ENCODE data around the gene SULF2.

Gene SULF2

GRCh38 chr20:47758517-47759450 lies 26.5 kb downstream of the SULF2 start:
- Histone ChIP-seq H3K9ac (ENCODE audit: low read depth, low read length) (no peak overlapping the region), H3K9me3 (ENCODE audit: insufficient read depth, low read depth, low read length) (no peaks in the 10 kb centered on the region), H3K27me3 (ENCODE audit: insufficient read depth, low read length) (no peaks in the 10 kb centered on the region), H3K4me1 (ENCODE audit: insufficient read depth, low read length) (peaks cover 8% of the 10 kb centered on the region; the same call in 1 of the 2 replicates), H3K27ac (ENCODE audit: low read depth, low read length) (no peak overlapping the region), H3K4me3 (ENCODE audit: low read length) (no peak overlapping the region), H3K36me3 (ENCODE audit: insufficient read depth, low read length) (peaks cover 13% of the 10 kb centered on the region; the same call in 1 of the 2 replicates)
- WGBS = 82% methylated on average over 21 of the region's 21 CpGs

GRCh38 chr20:47757145-47758035 lies 27.9 kb downstream of the SULF2 start:
- Histone ChIP-seq H3K4me1 (ENCODE audit: insufficient read depth, low read length) (peaks cover 8% of the 10 kb centered on the region; the same call in 1 of the 2 replicates), H3K36me3 (ENCODE audit: insufficient read depth, low read length) (peaks cover 13% of the 10 kb centered on the region; the same call in 1 of the 2 replicates), H3K27me3 (ENCODE audit: insufficient read depth, low read length) (no peaks in the 10 kb centered on the region), H3K27ac (ENCODE audit: low read depth, low read length) (no peak overlapping the region), H3K9ac (ENCODE audit: low read depth, low read length) (peak overlapping the region; percentile 22; the same call in 1 of the 2 replicates), H3K9me3 (ENCODE audit: insufficient read depth, low read depth, low read length) (no peaks in the 10 kb centered on the region), H3K4me3 (ENCODE audit: low read length) (no peak overlapping the region)
- 87% methylated on average over 32 of the region's 32 CpGs for WGBS

GRCh38 chr20:47754946-47755652 lies 30.2 kb downstream of the SULF2 start:
- WGBS = 93% methylated on average over 10 of the region's 10 CpGs
- Histone ChIP-seq H3K4me3 (ENCODE audit: low read length) (no peak overlapping the region), H3K9me3 (ENCODE audit: insufficient read depth, low read depth, low read length) (no peaks in the 10 kb centered on the region), H3K27ac (ENCODE audit: low read depth, low read length) (no peak overlapping the region), H3K9ac (ENCODE audit: low read depth, low read length) (no peak overlapping the region), H3K27me3 (ENCODE audit: insufficient read depth, low read length) (no peaks in the 10 kb centered on the region), H3K36me3 (ENCODE audit: insufficient read depth, low read length) (peaks cover 19% of the 10 kb centered on the region; the same call in 1 of the 2 replicates), H3K4me1 (ENCODE audit: insufficient read depth, low read length) (0 out of 2 replicates have a peak, but pooled peaks cover 8% of the 10 kb centered on the region)

DNA sequence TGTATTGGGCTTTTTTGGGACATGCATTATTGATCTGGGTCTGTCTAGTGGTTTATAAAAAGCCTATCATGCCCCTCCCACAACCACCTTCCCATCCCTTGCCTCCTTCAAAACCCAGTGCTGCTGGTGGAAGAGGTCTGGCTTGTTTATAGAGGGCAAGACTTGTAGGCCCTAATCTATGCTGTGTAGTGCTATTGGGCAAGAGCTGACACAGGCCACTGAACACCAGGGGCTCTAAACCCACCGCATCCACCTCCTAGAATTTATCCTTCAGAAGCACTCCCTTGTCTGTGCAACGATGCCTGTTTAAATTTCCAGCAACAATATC lies 30.9 kb downstream of the SULF2 start:
- Histone ChIP-seq H3K9ac (ENCODE audit: low read depth, low read length) (no peak overlapping the region), H3K27me3 (ENCODE audit: insufficient read depth, low read length) (no peaks in the 10 kb centered on the region), H3K36me3 (ENCODE audit: insufficient read depth, low read length) (peaks cover 21% of the 10 kb centered on the region; the same call in 1 of the 2 replicates), H3K4me1 (ENCODE audit: insufficient read depth, low read length) (0 out of 2 replicates have a peak, but pooled peaks cover 5% of the 10 kb centered on the region), H3K27ac (ENCODE audit: low read depth, low read length) (no peak overlapping the region), H3K9me3 (ENCODE audit: insufficient read depth, low read depth, low read length) (no peaks in the 10 kb centered on the region), H3K4me3 (ENCODE audit: low read length) (no peak overlapping the region)
- 92% methylated on average over 2 of the region's 2 CpGs for WGBS

DNA sequence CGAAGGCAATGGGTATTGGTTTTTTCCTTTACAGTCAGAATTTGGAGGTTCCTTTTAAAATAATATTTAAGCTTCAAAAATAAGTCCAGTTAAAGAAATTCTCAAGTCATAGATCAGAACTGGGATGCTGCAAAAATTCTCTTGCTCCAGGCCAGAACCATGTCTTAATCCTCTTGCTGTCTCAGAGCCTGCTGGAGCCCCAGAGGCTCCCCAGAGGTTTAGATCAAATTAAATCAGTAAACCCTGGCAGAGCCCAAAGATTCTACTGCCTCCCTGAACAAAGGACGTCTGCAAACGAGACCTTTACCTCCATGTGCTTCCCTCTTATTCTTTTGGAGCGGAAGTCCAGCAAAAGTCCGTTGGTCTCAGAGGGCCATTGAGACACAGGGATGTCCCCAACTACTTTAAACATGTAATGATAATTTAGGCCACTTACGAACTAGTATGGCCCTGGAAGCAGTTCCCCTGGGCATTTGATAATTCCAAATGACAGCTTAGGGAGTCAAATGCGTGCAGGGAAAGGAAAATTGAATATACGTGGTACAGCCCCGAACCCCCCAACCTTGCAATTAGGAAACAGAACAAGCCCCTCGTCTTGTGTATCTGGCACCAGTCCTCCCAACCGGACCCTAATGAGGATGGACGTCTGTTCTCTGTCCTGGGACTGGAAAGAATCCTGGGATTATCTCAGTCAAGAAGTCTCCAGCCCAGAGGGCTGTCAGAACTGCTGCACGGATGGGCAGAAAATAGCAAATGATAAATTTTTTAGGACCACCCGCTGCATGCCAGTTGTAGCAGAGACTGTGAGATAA lies 31.5 kb downstream of the SULF2 start:
- Histone ChIP-seq H3K27me3 (ENCODE audit: insufficient read depth, low read length) (no peaks in the 10 kb centered on the region), H3K27ac (ENCODE audit: low read depth, low read length) (no peak overlapping the region), H3K4me3 (ENCODE audit: low read length) (no peak overlapping the region), H3K9ac (ENCODE audit: low read depth, low read length) (no peak overlapping the region), H3K4me1 (ENCODE audit: insufficient read depth, low read length) (0 out of 2 replicates have a peak, but pooled peaks cover 6% of the 10 kb centered on the region), H3K9me3 (ENCODE audit: insufficient read depth, low read depth, low read length) (no peaks in the 10 kb centered on the region), H3K36me3 (ENCODE audit: insufficient read depth, low read length) (peaks cover 27% of the 10 kb centered on the region; the same call in 1 of the 2 replicates)
- 94% methylated on average over 14 of the region's 14 CpGs for WGBS

- 0 out of 2 replicates have a peak, but pooled peaks cover 4% of the 10 kb centered on the region for H3K4me1 ChIP-seq (ENCODE audit: insufficient read depth, low read length)
- no peak overlapping the region for H3K9ac ChIP-seq (ENCODE audit: low read depth, low read length)
- peaks cover 23% of the 10 kb centered on the region; the same call in 1 of the 2 replicates for H3K36me3 ChIP-seq (ENCODE audit: insufficient read depth, low read length)
- no peak overlapping the region for H3K27ac ChIP-seq (ENCODE audit: low read depth, low read length)
- WGBS = 96% methylated on average over 5 of the region's 5 CpGs
- H3K4me3 ChIP-seq (ENCODE audit: low read length) = no peak overlapping the region
- H3K27me3 ChIP-seq (ENCODE audit: insufficient read depth, low read length) = no peaks in the 10 kb centered on the region
- no peaks in the 10 kb centered on the region for H3K9me3 ChIP-seq (ENCODE audit: insufficient read depth, low read depth, low read length)
Measured at GRCh38 chr20:47751449-47751848, 33.8 kb downstream of the SULF2 start.

- Histone ChIP-seq H3K4me3 (ENCODE audit: low read length) (no peak overlapping the region), H3K9ac (ENCODE audit: low read depth, low read length) (no peak overlapping the region), H3K9me3 (ENCODE audit: insufficient read depth, low read depth, low read length) (no peaks in the 10 kb centered on the region), H3K4me1 (ENCODE audit: insufficient read depth, low read length) (0 out of 2 replicates have a peak, but pooled peaks cover 4% of the 10 kb centered on the region), H3K27ac (ENCODE audit: low read depth, low read length) (no peak overlapping the region), H3K36me3 (ENCODE audit: insufficient read depth, low read length) (peaks cover 16% of the 10 kb centered on the region; the same call in 1 of the 2 replicates), H3K27me3 (ENCODE audit: insufficient read depth, low read length) (no peaks in the 10 kb centered on the region)
- 89% methylated on average over 4 of the region's 4 CpGs for WGBS
Measured at GRCh38 chr20:47749339-47749738, 35.9 kb downstream of the SULF2 start.

DNA sequence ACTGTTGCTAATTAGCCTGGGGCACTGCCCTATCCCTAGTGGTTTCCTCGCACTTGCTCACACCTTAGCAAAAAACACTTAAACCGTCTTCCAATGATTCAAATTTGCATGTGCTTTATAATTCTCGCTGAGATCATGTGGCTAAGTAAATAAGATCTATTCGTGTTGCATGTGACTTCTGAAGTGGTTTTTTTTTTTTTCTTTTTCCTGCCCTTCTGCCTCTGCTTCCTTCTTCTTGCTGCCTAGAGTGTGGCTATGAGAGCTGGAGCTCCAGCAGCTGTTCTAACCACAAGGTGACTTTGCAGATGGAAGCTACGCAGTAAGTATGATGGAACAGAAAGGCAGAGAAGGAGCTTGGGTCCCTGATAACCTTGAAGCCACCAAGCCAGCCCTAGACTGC lies 36.5 kb downstream of the SULF2 start:
- 84% methylated on average over 5 of the region's 5 CpGs for WGBS
- H3K4me1 ChIP-seq (ENCODE audit: insufficient read depth, low read length) = 0 out of 2 replicates have a peak, but pooled peaks cover 4% of the 10 kb centered on the region
- H3K4me3 ChIP-seq (ENCODE audit: low read length) = no peak overlapping the region
- H3K27me3 ChIP-seq (ENCODE audit: insufficient read depth, low read length) = no peaks in the 10 kb centered on the region
- peaks cover 16% of the 10 kb centered on the region; the same call in 1 of the 2 replicates for H3K36me3 ChIP-seq (ENCODE audit: insufficient read depth, low read length)
- H3K27ac ChIP-seq (ENCODE audit: low read depth, low read length) = no peak overlapping the region
- H3K9ac ChIP-seq (ENCODE audit: low read depth, low read length) = no peak overlapping the region
- H3K9me3 ChIP-seq (ENCODE audit: insufficient read depth, low read depth, low read length) = no peaks in the 10 kb centered on the region

DNA sequence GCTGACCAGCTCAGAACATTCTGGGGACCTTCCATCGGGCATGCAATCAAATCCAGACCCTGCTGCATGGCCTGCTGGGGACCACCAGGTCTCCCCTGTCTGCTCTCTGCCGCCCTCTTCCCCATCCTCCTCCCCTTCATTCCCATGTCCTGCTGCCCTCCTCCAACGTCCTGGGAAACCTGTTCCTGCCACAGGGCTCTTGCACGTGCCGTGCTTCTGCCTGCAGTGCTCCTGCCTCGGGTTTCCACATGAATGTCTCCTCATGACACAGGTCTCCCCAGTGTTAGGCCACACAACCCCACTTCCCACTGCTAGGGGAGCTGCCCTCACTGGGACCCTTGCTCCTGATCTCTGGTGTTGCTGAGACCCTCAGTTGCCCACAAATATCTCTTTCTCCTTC lies 37.2 kb downstream of the SULF2 start:
- H3K36me3 ChIP-seq (ENCODE audit: insufficient read depth, low read length) = peaks cover 16% of the 10 kb centered on the region; the same call in 1 of the 2 replicates
- no peak overlapping the region for H3K4me3 ChIP-seq (ENCODE audit: low read length)
- H3K9me3 ChIP-seq (ENCODE audit: insufficient read depth, low read depth, low read length) = no peaks in the 10 kb centered on the region
- H3K27me3 ChIP-seq (ENCODE audit: insufficient read depth, low read length) = no peaks in the 10 kb centered on the region
- no peak overlapping the region for H3K27ac ChIP-seq (ENCODE audit: low read depth, low read length)
- WGBS = 90% methylated on average over 6 of the region's 6 CpGs
- H3K4me1 ChIP-seq (ENCODE audit: insufficient read depth, low read length) = 0 out of 2 replicates have a peak, but pooled peaks cover 4% of the 10 kb centered on the region
- no peak overlapping the region for H3K9ac ChIP-seq (ENCODE audit: low read depth, low read length)

- 0 out of 2 replicates have a peak, but pooled peaks cover 4% of the 10 kb centered on the region for H3K4me1 ChIP-seq (ENCODE audit: insufficient read depth, low read length)
- H3K36me3 ChIP-seq (ENCODE audit: insufficient read depth, low read length) = peaks cover 16% of the 10 kb centered on the region; the same call in 1 of the 2 replicates
- no peak overlapping the region for H3K9ac ChIP-seq (ENCODE audit: low read depth, low read length)
- no peak overlapping the region for H3K4me3 ChIP-seq (ENCODE audit: low read length)
- WGBS = 91% methylated on average over 10 of the region's 10 CpGs
- H3K27ac ChIP-seq (ENCODE audit: low read depth, low read length) = no peak overlapping the region
- no peaks in the 10 kb centered on the region for H3K9me3 ChIP-seq (ENCODE audit: insufficient read depth, low read depth, low read length)
- no peaks in the 10 kb centered on the region for H3K27me3 ChIP-seq (ENCODE audit: insufficient read depth, low read length)
Measured at GRCh38 chr20:47747669-47748031, 37.6 kb downstream of the SULF2 start.

Data from HUES64 (cell line).